GM18505 (cell line): Measurements from ENCODE around the gene CLDN6.

ENCODE experiments used
- ATAC-seq: cut with Tn5 transposase; IDR thresholded peaks from one replicate; pipeline ENCODE4 v1.9.1; 2021; ENCODE audit not compliant: unreplicated experiment
- POLR2A ChIP-seq: IDR thresholded peaks from 4 replicates; pipeline ENCODE4 v1.6.1; 2011; ENCODE audit warnings: borderline replicate concordance; ENCODE audit not compliant: insufficient read depth, insufficient read length; ENCODE audit errors: extremely low read depth

The CLDN6 gene

DNA sequence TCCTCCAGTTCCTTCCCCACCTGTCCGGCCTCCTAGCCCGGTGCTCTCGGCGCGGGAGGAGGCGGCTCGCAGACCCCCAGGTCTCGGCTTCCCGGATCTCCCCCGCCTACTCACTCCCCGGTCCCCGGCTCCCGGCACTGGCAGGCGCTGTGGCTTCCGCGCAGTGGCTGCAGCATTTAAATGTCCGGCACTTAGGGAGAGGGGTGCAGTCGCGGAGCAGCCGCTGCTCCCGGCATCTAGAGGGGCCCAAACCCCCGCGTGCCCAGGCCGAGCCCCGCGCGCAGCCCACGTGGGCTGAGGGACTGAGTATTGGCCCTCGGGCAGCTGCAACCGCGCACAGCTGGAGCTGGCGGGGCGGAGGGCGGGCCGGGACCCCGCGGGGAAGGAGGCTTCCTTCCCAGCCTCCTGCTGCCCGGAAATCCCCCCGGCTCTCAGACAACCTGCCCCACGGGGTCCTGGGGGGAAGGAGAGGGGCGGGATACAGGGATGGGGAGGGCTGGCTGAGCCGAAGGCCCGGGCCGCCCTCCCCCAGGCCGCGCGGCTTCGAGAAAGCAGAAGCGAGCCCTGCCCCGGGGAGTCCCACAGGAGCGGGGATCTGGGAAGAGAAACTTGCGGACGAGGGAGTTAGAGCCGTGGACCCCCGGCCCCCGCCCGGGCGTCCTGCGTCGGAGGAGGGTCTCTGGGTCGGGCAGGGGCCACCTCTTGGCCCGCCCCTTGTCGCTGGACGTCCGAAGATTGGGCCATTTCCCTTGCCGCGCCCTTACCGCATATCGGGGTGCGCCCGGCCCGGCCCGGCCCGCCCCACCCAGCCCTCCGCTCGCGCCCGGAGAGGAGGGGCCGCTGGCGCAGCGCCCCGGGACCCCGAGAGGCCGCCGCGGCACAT, 28.0 kb upstream of the CLDN6 start, which contains the start of gene MMP25:
Gene MMP25 (plus strand): TSS at position 804 of the 883 bp plus-strand sequence. CDS start 357 bp downstream, outside the sequence.
- no peak for TF ChIP-seq POLR2A

DNA sequence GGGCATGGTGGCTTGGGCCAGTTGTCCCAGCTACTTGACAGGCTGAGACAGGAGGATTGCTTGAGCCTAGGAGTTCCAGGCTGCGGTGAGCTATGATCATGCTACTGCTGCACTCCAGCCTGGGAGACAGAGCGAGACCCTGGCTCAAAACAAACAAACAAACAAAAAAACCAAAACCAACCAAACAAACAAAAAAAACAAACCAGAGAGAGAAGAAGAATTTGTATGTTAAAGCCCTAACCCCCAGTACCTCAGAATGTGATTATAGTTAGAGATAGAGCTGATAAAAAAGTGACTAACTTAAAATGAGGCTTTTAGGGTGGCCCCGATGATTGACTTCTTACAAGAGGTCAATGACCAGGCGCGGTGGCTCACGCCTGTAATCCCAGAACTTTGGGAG, 26.7 kb upstream of the CLDN6 start:
- ATAC-seq, result no peak
- no peak for TF ChIP-seq POLR2A

More for the DNA sequence above, 28.0 kb upstream of the CLDN6 start, which contains the start of gene MMP25:
- ATAC-seq, result no peak

DNA sequence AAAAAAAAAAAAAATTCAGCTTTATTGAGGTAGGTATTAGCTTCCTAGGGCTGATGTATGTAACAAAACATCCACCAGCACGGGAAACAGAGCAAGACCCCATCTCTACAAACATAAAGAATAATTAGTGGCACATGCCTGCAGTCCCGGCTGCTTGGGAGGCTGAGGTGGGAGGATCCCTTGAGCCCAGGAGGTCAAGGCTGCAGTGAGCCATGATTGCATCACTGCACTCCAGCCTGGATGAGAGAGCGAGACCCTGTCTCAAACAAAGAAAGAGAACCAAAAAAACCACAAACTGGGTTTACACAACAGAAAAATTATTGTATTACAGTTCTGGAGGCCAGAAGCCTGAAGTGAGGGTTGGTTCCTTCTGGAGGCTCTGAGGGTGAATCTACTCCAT, 24.4 kb upstream of the CLDN6 start:
- no peak for ATAC-seq
- TF ChIP-seq POLR2A, result no peak

DNA sequence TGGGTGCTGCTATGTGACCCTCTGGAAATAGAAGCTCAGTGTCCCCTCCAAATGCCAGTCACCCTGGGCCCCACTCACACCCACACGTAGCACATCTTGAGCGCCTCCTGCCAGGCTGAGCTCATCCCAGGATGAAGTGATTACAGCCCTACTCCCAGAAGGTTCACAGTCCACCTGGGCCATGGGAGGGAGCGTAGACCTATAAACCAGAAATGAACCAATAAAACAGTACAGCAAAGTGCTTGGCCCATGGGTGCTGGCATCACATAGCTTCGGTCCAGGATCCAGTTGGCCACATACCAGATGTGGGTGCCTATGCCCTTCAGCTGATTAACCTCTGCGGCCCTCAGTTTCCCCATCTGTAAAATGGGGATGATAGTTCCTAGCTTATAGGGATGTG, 20.9 kb upstream of the CLDN6 start:
- no peak for TF ChIP-seq POLR2A
- ATAC-seq, result no peak

DNA sequence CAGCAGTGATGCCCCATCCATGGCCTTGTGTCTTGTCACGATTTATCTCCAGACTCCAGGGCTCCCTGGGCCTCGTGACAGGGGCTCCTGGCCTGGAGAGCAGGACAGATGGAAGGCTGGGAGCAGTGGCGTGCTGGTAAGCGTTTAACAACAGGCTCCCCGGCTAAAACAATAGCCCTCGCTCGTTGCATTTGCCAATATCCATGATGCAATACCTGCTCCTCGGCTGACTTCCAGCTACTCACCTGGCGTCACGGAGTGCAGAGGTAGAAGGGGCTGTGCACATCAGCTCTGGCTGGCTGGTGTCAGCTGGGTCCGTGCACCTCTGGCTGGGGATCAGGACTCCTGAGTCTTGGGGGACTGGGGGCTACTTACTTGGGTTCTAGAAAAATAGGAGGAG, 20.3 kb upstream of the CLDN6 start:
- TF ChIP-seq POLR2A, result no peak
- no peak for ATAC-seq

DNA sequence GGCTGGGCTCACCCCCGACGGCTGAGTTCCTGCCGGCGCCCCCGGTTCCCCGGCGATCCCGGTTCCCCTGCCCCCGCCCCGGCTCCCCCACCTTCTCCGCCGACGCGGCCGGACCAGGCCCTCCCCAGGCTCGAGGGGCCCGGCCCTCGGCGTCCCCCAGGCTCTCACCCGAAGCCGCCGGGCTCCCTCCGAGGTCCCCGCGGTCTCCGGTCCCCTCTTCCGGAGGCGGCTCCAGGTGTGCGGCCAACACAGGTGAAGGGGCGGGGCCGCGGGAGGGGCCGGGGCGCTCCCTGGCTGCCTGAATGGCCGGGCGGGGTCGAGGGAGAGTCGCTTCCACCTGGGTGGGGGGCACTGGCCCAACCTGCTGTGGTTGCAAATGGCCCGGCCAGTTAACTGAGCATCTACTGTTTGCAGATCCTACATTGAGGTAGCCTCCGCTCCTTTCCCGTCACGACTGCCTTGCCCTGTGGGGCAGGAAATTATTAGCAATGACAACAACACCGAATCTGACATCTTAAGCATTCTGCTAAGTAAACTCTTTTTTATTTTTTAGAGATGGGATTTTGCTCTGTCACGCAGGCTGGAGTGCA, 18.8 kb upstream of the CLDN6 start, which contains the start of gene BICDL2:
Gene BICDL2 (minus strand): TSS at position 219 of the 590 bp plus-strand sequence. CDS start 1,448 bp downstream, outside the sequence.
- no peak for TF ChIP-seq POLR2A
- no peak for ATAC-seq

DNA sequence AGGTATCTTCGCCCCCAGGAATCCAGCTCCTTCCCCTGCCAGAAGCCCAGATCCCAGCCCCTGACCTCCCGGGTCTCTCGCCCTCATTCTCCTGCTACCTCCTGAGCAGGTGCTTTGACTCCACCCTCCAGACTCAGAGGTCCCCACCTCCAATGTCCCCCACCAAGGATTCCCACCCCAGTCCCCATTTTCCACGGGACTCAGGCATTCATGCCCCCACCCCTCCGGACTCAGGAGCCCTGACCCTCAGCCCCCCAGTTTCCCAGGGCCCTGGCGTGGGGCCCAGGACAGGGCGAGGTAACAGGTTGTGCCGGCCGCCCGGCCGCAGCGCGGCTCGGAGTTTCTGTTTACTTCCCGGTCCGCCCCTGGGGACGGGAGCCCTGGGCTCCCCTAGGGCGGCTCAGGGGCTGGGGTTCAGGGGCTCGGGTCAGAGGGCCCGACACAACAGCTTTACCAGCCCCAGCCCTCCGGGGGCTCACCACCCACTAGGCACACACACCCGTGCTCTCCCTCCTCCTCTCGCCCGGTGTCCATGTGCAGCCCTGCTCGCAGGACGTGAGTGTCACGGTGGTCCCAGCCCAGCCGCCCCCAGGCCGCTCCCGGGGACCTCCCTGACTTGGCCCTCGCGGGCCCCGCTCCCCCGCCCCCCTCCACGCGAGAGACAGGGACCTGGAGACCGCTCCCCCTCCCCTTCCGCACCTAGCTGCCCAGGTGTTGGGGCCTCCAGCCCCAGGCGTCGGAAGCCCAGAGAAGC, 18.2 kb upstream of the CLDN6 start:
- no peak for ATAC-seq
- no peak for TF ChIP-seq POLR2A

DNA sequence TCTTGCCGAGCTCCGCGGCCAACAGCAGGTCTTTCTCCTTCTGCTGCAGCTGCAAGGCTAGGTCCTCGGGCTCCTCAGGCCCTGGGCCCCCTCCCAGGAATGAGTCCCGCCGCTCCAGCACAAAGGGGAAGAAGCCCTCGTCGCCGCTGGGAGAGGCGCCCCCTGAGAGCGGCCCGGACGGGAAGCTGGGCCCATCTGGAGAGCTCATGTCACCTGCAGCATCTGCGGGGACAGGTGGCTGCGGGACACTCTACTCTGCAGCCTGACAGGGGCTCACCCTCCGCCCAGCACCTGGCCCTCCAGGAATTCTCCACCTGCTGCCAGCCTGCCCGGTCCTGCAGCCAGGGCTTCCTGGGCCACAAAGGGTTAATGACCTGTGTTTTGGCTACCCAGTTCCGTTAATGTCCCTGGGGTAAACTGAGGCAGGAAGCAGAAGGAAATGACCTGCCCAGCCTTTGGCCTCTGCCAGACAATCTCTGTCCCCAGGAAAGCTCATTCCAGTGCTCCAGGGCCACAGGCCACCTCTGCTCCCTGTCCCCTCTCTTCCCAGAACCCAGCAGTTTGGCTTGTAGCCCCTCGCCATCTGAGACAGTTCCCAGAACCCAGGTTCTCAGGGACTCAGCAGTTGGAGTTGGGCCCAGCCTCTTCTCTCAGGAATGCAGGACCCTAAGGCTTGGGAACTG, 17.4 kb upstream of the CLDN6 start:
- ATAC-seq, result no peak
- TF ChIP-seq POLR2A, result no peak

DNA sequence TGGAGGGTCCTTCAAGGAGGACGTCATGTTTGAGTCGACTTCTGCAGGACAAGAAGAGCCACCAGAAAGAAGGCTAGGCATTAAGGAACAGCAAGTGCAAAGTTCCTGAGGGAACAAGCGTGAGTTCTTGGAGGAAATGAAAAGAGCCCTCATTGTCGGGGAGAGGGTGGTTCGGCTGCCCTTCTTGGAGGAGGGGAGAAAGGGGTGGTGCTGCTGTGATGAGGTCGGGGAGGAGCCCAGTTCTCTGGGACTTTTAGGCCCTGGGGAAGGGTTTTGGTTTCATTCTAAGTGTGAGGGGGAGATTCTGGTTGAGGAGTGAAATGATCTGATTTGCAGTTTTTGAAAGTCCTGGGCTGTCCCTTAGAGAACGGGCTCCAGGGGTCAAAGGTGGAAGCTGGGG, 14.6 kb upstream of the CLDN6 start:
- no peak for ATAC-seq
- TF ChIP-seq POLR2A, result no peak

DNA sequence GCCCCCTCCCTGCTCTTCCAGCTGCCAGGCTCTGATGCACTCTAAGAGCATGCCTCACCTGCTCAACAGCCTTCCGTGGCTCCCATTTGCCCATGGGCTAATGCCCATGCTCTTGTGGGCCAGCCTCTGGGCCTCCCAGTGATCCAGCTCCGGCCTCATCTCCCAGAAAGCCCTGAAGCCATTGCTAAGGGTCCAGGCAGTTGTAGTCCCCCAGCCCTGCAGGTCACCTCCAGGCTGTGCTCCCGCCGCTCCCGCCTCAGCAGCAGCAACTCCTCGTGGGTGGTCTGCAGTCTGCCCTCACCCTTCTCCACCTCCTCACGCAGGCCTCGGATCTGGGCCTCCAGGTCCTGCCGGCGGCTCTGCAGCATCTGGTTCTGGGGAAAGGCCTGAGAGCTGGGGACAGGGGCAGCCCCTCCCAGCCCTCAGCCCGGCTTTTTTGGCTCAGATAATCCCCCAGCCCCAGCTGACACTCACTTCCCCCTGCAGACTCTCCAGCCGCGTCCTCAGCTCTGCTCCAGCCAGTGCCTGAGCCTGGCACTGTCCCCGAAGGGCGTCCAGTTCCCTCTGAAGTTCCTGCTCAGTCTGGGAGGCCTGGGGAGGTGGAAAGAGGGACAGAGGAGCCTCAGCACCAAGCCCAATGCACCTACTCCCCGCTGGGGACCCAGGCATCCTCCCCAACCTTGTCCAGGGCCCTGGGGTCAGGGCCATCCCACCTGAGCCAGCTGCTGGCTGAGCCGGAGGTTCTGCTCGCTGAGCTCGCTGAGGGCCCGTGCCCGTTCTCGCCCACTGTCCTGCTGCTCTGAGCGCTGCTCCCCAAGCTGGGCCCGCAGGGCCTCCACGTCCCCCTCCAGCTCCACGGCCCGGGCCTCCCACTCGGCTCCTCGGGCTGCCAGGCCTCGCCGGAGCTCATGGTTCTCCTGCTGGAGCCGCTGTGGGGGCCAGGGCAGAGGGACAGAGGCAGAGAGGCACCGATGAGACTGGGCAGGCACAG, 12.5 kb upstream of the CLDN6 start:
- ATAC-seq, result no peak
- no peak for TF ChIP-seq POLR2A

DNA sequence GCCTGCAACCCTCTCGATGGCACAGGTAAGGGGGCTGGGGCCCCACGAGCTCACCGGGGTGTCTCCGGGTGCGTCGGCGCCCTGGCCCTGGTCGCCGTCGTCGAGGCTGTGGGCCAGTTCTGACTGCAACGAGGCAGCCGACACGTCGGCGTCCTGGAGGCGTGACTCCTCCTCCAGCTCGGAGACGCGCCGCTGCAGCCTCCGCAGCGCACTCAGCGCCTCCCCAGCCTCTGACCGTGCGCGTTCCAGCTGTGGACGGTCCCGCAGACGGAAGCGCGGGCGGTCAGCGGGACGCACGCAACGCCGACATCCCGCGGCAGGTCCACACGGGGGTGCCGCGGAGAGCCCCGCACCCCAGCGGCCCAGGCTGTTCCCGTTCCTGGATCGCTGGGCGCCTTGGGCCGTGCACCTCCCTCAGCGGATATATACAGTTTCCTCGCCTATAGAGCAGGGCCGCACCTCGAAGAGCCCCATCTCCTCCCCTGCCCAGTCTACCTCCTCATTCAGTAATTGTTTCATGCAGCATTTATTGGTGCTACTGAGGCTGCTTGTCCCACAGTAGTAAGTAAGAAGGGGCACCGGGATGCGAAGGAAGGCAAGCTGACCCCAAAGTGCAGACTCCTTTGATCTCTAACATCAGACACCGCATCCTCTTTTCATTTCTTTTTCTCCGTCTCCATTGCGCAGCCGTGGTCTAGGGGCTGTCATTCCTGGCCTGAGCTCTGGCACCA, 11.7 kb upstream of the CLDN6 start:
- no peak for ATAC-seq
- no peak for TF ChIP-seq POLR2A
